AG04450 (cell line): ENCODE data around the gene CERS6. TPM values are rescaled to one million over a fixed set of nuclear protein-coding genes. Genes with fewer than 3 reads are reported as not detected.
A peak's percentile ranks its signal among the peaks of the same experiment; 100 is the strongest.

ENCODE experiments used
- CTCF ChIA-PET: fragments of 300-600, 350-600 bp; formaldehyde crosslinking; extraction: SDS; loops from one replicate; lab custom pipeline; 2022; ENCODE audit warnings: antibody characterized with exemption, inconsistent platforms; lab: Charles Lee
- POLR2A ChIA-PET: fragments of 350-600 bp; formaldehyde crosslinking; extraction: SDS; loops from one replicate; lab custom pipeline; 2021; ENCODE audit warnings: antibody characterized with exemption, inconsistent platforms; lab: Yijun Ruan, JAX
- DNase-seq: peaks from one replicate; pipeline ENCODE4 v3.0.0-alpha.2; 2011; ENCODE audit warnings: low read depth, low spot score
- H3K27ac ChIP-seq: one replicate; pipeline ENCODE4 v1.5.1; 2012; ENCODE audit warnings: low read depth, low read length, control low read depth
- H3K27me3 ChIP-seq: one replicate; pipeline ENCODE4 v1.6.0; 2012; ENCODE audit warnings: low read length; ENCODE audit not compliant: control insufficient read depth, insufficient read depth
- H3K4me3 ChIP-seq: 2 replicates; pipeline ENCODE4 v1.5.1; 2011; ENCODE audit warnings: mild to moderate bottlenecking, low read depth, low read length, control low read depth
- H3K9me3 ChIP-seq: 2 replicates; pipeline ENCODE4 v1.5.1; 2012; ENCODE audit warnings: low read length; ENCODE audit not compliant: control insufficient read depth, insufficient read depth
- polyA plus RNA-seq: library from polyadenylated mRNA; depleted of rRNA; stranded (reverse); fragments of >200 nt; gene quantifications from 2 replicates; pipeline ENCODE4 v1.2.3, GENCODE V29; 2011
- TF ChIP-seq, protein P1 (sequence below): IDR thresholded peaks from 2 replicates; pipeline ENCODE4 v1.5.1; 2011; ENCODE audit warnings: low read depth, low read length, control low read depth, inconsistent platforms

CERS6 gene
- polyA plus RNA-seq, 1 experiment = 6.2 TPM

DNA sequence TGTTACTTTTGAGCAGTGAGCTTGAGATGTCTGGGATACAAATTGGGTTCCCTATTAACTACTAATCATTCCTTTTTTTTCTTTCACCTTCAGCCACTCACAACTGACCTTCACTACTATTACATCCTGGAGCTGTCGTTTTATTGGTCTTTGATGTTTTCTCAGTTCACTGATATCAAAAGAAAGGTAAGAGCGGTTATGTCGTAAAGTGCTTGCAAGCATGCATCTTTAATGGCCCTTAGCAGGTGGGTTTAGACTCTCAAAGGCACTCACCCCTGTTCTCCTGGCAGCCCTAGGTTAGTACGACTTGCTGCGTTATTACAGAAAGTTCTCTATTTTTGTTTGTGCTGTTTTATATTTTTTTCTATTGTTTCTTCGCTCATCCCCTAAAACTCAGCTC is 238.8 kb downstream of the CERS6 start:
- DNase-seq = no peak
- Histone ChIP-seq H3K27me3 (no peaks in the 10 kb centered on the region), H3K9me3 (no peaks in the 10 kb centered on the region), H3K27ac (no peak overlapping the region), H3K4me3 (no peak overlapping the region)
- POLR2A ChIA-PET = no interaction called here
- TF ChIP-seq, protein P1, sequence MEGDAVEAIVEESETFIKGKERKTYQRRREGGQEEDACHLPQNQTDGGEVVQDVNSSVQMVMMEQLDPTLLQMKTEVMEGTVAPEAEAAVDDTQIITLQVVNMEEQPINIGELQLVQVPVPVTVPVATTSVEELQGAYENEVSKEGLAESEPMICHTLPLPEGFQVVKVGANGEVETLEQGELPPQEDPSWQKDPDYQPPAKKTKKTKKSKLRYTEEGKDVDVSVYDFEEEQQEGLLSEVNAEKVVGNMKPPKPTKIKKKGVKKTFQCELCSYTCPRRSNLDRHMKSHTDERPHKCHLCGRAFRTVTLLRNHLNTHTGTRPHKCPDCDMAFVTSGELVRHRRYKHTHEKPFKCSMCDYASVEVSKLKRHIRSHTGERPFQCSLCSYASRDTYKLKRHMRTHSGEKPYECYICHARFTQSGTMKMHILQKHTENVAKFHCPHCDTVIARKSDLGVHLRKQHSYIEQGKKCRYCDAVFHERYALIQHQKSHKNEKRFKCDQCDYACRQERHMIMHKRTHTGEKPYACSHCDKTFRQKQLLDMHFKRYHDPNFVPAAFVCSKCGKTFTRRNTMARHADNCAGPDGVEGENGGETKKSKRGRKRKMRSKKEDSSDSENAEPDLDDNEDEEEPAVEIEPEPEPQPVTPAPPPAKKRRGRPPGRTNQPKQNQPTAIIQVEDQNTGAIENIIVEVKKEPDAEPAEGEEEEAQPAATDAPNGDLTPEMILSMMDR = no peak
- CTCF ChIA-PET = no interaction called here

- CTCF ChIA-PET = interaction anchor here (1.0 to 2.0 kb wide), 2 partner anchors 9 to 579 kb away, joined by 3 to 7 read pairs; no protein-coding TSS in a partner anchor
- TF ChIP-seq, protein P1 = no peak
- H3K4me3 ChIP-seq = no peak overlapping the region
- POLR2A ChIA-PET = no interaction called here
- H3K27me3 ChIP-seq = no peaks in the 10 kb centered on the region
- no peaks in the 10 kb centered on the region for H3K9me3 ChIP-seq
- DNase-seq = no peak
- H3K27ac ChIP-seq = no peak overlapping the region
These were observed 241.6 kb downstream of the CERS6 start for GRCh38 chr2:168697668-168698121.

GRCh38 chr2:168698969-168699368 is 242.9 kb downstream of the CERS6 start:
- Histone ChIP-seq H3K27me3 (no peaks in the 10 kb centered on the region), H3K4me3 (no peak overlapping the region), H3K9me3 (no peaks in the 10 kb centered on the region), H3K27ac (no peak overlapping the region)
- POLR2A ChIA-PET = no interaction called here
- CTCF ChIA-PET = interaction anchor here (2.3 kb wide), 1 partner anchor 352 kb away, joined by 11 read pairs; no protein-coding TSS in a partner anchor
- TF ChIP-seq, protein P1 = no peak
- no peak for DNase-seq

DNA sequence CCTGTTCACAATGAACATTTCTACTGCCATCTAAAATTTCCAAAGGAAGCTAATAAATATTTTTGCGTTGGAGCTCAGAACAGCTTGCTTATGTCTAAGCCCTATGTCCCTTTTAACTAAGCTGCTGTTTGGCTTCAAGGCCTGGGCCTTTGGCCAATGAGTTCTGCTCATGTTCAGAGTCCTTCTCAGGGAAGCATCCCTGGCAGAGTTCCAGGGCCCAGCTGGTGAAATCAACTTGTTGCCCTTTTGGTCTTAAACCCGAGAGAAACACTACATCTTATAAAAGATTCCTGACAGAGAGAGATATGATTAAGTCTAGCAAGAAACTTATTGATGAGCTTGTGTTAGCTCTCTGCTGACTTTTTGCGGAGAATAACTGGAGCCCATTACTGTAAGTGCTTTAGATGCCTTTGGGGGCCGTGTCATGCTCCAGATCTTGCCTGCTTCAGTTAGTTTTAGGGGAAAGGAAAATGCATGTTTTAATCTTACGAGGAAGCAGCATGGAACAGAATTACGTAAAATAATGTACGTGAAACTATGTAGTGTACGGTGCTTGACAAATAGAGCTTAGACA is 243.9 kb downstream of the CERS6 start:
- DNase-seq = peak; percentile 92
- Histone ChIP-seq H3K27me3 (no peaks in the 10 kb centered on the region), H3K27ac (no peak overlapping the region), H3K9me3 (no peaks in the 10 kb centered on the region), H3K4me3 (no peak overlapping the region)
- TF ChIP-seq, protein P1 = no peak
- CTCF ChIA-PET = interaction anchor here (1.0 to 2.3 kb wide), 3 partner anchors 74 to 353 kb away, joined by 3 to 11 read pairs (median 5); no protein-coding TSS in a partner anchor
- POLR2A ChIA-PET = interaction anchor here (0.6 kb wide), 1 partner anchor 240 kb away, joined by 3 read pairs; no protein-coding TSS in a partner anchor

DNA sequence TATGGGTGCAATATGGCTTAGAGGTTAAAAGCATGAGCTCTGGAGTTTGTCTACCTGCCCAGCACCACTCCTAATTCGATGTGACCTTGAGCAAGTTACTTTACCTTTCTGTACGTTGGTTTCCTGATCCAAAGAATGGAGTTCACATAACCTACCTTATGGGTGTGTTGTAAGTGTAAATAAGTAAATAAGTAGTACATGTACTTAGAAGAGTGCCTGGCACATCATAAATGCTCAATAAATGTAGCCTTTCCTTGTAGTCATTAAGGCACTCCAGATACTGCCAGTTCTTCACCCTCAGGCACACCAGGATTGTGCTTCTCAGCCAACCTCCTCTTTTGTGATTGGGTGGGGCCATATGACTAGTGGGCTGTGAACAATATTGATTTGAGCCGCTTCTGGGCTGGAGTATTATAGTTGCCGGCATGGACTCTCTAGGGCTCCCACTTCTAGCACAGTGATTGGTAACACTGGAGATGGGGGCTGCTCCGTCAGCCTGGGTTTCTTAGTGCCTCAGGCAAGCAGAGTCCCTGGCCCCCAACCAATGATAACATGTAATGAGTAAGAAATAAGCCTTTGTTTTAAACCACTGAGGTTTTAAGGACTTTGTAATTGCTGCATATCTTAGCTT is 244.7 kb downstream of the CERS6 start:
- H3K27ac ChIP-seq = no peak overlapping the region
- DNase-seq = no peak
- H3K27me3 ChIP-seq = no peaks in the 10 kb centered on the region
- ChIA-PET CTCF (interaction anchor here (1.0 to 2.3 kb wide), 3 partner anchors 74 to 353 kb away, joined by 3 to 11 read pairs (median 5); no protein-coding TSS in a partner anchor), POLR2A (interaction anchor here (0.6 kb wide), 1 partner anchor 241 kb away, joined by 3 read pairs; no protein-coding TSS in a partner anchor)
- no peak overlapping the region for H3K4me3 ChIP-seq
- H3K9me3 ChIP-seq = no peaks in the 10 kb centered on the region
- TF ChIP-seq, protein P1 = no peak
